HepG2 (cell line): ENCODE data around the gene CEP19. TPM values are rescaled to one million over a fixed set of nuclear protein-coding genes. Genes with fewer than 3 reads are reported as not detected.
A peak's percentile ranks its signal among the peaks of the same experiment; 100 is the strongest.

Source experiments
- AKAP8 ChIP-seq: sonication (generic); formaldehyde crosslinking; IDR thresholded peaks from 2 replicates; pipeline ENCODE4 v1.5.1; 2020; ENCODE audit warnings: mild to moderate bottlenecking, missing genetic modification reagents
- ATF7 ChIP-seq, 2 experiments: fragments of 450-650 bp in 1 of 2; sonication (generic) in 1 of 2; formaldehyde crosslinking in 1 of 2; IDR thresholded peaks; 2 replicates each; pipeline versions ENCODE4 v1.4.0 to v1.6.1; 2016 to 2020; ENCODE audit warnings: antibody characterized with exemption in 1 of 2, mild to moderate bottlenecking in 1 of 2, missing genetic modification reagents in 1 of 2
- ATRX ChIP-seq: sonication (generic); formaldehyde crosslinking; IDR thresholded peaks from 2 replicates; pipeline ENCODE4 v1.4.0; 2020; ENCODE audit warnings: missing genetic modification reagents, borderline replicate concordance
- CENPX ChIP-seq: sonication (generic); formaldehyde crosslinking; IDR thresholded peaks from 2 replicates; pipeline ENCODE4 v1.9.0; 2021; ENCODE audit warnings: mild to moderate bottlenecking, missing genetic modification reagents, moderate library complexity
- JUND ChIP-seq: sonication (generic); formaldehyde crosslinking; IDR thresholded peaks from 2 replicates; pipeline ENCODE4 v1.8.0; 2022; ENCODE audit warnings: mild to moderate bottlenecking, missing genetic modification reagents
- KMT2B ChIP-seq: IDR thresholded peaks from 2 replicates; pipeline ENCODE4 v1.6.1; 2016; ENCODE audit warnings: missing genetic modification reagents, missing compliant biosample characterization
- NR2F6 ChIP-seq, 2 experiments: IDR thresholded peaks; 2 replicates each; pipeline ENCODE4 v1.6.1; 2016; ENCODE audit warnings: antibody characterized with exemption in 1 of 2, mild to moderate bottlenecking in 1 of 2
- POLR2A ChIP-seq, 2 experiments: IDR thresholded peaks; 2 replicates each; pipeline ENCODE4 v1.6.1; 2011; ENCODE audit warnings: low read depth in 2 of 2, low read length in 2 of 2, mild to moderate bottlenecking in 1 of 2, moderate library complexity in 1 of 2; ENCODE audit not compliant: insufficient read depth in 1 of 2
- TAF15 ChIP-seq: fragments of 200-400 bp; formaldehyde crosslinking; IDR thresholded peaks from one replicate; pipeline ENCODE4 v1.6.1; 2018; ENCODE audit warnings: mild to moderate bottlenecking, low read depth, low read length; ENCODE audit not compliant: poor library complexity, severe bottlenecking
- ZBTB38 ChIP-seq: sonication (generic); formaldehyde crosslinking; IDR thresholded peaks from 2 replicates; pipeline ENCODE4 v1.5.1; 2020; ENCODE audit warnings: mild to moderate bottlenecking, missing genetic modification reagents
- ZKSCAN5 ChIP-seq: sonication (generic); formaldehyde crosslinking; IDR thresholded peaks from 2 replicates; pipeline ENCODE4 v1.5.1; 2020; ENCODE audit warnings: mild to moderate bottlenecking, missing genetic modification reagents
- ZNF251 ChIP-seq: sonication (generic); formaldehyde crosslinking; IDR thresholded peaks from 2 replicates; pipeline ENCODE4 v1.9.0; 2021; ENCODE audit warnings: mild to moderate bottlenecking, missing genetic modification reagents
- ZNF282 ChIP-seq: fragments of 450-650 bp; IDR thresholded peaks from 2 replicates; pipeline ENCODE4 v1.6.1; 2018; ENCODE audit not compliant: partially characterized antibody
- ZNF558 ChIP-seq: sonication (generic); formaldehyde crosslinking; IDR thresholded peaks from 2 replicates; pipeline ENCODE4 v1.9.0; 2022; ENCODE audit warnings: mild to moderate bottlenecking, missing genetic modification reagents, borderline replicate concordance
- ZSCAN31 ChIP-seq: sonication (generic); formaldehyde crosslinking; IDR thresholded peaks from 2 replicates; pipeline ENCODE4 v1.5.0; 2020; ENCODE audit warnings: low read depth, mild to moderate bottlenecking, missing genetic modification reagents
- polyA plus RNA-seq, 8 experiments: library from polyadenylated mRNA; depleted of rRNA in 3 of 8; stranded (reverse) in 7 of 8; unstranded in 1 of 8; fragments of >200 nt; fragmentation: Illumina TruSeq in 4 of 8; extraction: Trizol in 4 of 8; gene quantifications; 2 replicates each; pipeline versions ENCODE4 v1.2.1 to v1.2.3, GENCODE V29; 2011 to 2016; ENCODE audit warnings: low read depth in 4 of 8, missing spikeins in 1 of 8, mixed read lengths in 1 of 8; ENCODE audit not compliant: insufficient read depth in 1 of 8
- total RNA-seq, 5 experiments: library from RNA; depleted of rRNA; stranded (reverse); fragments of >200 nt; fragmentation: Illumina TruSeq; extraction: Trizol; gene quantifications; 2 replicates each; pipeline ENCODE4 v1.2.3, GENCODE V29; 2016; ENCODE audit warnings: low read depth in 1 of 5
- TF ChIP-seq, protein P1 (sequence below): sonication (generic); formaldehyde crosslinking; IDR thresholded peaks from 2 replicates; pipeline ENCODE4 v1.8.1; 2023; ENCODE audit warnings: mild to moderate bottlenecking, inconsistent platforms, moderate library complexity, missing genetic modification reagents, borderline replicate concordance
- TF ChIP-seq, protein P2 (sequence below): sonication (generic); formaldehyde crosslinking; IDR thresholded peaks from 2 replicates; pipeline ENCODE4 v1.4.0; 2020; ENCODE audit warnings: missing genetic modification reagents
- TF ChIP-seq, protein P3 (sequence below): sonication (generic); formaldehyde crosslinking; IDR thresholded peaks from 2 replicates; pipeline ENCODE4 v1.4.0; 2020; ENCODE audit warnings: missing genetic modification reagents

Gene CEP19
- total and polyA plus RNA-seq, 2 of the 13 experiments (the other 11 are each of a cell fraction or from before 2014, with no cell fraction given) = 0.48 to 1.2 TPM

DNA sequence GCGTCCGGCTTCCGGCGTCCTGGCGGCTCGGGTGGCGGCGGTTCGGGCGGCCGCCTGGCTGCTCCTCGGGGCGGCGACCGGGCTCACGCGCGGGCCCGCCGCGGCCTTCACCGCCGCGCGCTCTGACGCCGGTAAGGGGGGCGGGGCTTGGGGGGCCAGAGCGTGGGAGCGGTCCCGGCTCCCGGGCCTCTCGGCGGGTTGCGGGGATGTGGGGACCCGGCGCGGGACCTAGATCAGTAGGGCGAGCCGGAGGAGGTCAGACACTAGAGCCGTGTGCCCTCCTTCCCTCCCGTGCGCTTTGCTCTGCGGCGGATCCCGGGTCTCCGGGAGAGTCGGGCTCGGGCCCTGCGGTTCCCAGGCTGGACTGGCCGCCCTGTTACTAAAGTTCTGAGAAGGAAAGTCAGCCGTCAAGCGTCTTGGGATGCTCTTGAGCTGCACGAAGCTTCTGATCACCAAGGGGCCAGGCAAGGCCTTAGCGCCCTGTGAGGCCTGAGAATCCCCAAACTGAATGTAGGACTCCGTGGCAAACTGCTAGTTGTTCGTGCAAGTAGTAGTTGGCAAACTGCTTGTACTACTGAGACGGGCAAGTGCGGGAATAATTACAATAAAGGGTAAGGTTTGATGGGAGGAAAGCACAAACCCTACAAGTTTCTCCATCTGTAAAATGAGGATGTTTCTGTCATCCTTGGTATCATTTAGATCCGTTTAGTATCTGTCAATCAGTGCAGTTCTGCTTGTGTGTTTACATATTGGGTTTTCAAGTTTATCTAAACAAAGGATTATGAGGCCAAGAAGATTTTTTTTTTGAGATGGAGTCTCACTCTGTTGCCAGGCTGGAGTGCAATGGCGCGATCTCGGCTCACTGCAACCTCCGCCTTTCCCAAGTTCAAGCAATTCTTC, 714 bp upstream of the CEP19 start (continued):
- TF ChIP-seq TAF15 = no peak
- no peak for TF ChIP-seq JUND
- TF ChIP-seq ATRX (CRISPR knock-in tag) = no peak
- no peak for TF ChIP-seq ZKSCAN5 (CRISPR knock-in tag)
- TF ChIP-seq ZNF251 (CRISPR knock-in tag) = no peak
- peak; percentile 22; the same call in 1 of the 2 replicates for TF ChIP-seq ZSCAN31 (CRISPR knock-in tag)
- TF ChIP-seq, protein P1, sequence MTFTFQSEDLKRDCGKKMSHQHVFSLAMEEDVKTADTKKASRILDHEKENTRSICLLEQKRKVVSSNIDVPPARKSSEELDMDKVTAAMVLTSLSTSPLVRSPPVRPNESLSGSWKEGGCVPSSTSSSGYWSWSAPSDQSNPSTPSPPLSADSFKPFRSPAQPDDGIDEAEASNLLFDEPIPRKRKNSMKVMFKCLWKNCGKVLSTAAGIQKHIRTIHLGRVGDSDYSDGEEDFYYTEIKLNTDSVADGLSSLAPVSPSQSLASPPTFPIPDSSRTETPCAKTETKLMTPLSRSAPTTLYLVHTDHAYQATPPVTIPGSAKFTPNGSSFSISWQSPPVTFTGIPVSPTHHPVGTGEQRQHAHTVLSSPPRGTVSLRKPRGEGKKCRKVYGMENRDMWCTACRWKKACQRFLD (CRISPR knock-in tag) = no peak
- 0 out of 2 replicates have a peak, but pooled peaks have one; percentile 15 for TF ChIP-seq ZNF558 (CRISPR knock-in tag)
- TF ChIP-seq AKAP8 (CRISPR knock-in tag) = no peak
- TF ChIP-seq ATF7 (IDR thresholded peaks at IDR 0.05) = no peak
- TF ChIP-seq ATF7 (CRISPR knock-in tag; IDR thresholded peaks at IDR 0.05) = no peak
- no peak for TF ChIP-seq NR2F6 (IDR thresholded peaks at IDR 0.05)
- no peak for TF ChIP-seq NR2F6 (CRISPR knock-in tag; IDR thresholded peaks at IDR 0.05)
- TF ChIP-seq, protein P2, sequence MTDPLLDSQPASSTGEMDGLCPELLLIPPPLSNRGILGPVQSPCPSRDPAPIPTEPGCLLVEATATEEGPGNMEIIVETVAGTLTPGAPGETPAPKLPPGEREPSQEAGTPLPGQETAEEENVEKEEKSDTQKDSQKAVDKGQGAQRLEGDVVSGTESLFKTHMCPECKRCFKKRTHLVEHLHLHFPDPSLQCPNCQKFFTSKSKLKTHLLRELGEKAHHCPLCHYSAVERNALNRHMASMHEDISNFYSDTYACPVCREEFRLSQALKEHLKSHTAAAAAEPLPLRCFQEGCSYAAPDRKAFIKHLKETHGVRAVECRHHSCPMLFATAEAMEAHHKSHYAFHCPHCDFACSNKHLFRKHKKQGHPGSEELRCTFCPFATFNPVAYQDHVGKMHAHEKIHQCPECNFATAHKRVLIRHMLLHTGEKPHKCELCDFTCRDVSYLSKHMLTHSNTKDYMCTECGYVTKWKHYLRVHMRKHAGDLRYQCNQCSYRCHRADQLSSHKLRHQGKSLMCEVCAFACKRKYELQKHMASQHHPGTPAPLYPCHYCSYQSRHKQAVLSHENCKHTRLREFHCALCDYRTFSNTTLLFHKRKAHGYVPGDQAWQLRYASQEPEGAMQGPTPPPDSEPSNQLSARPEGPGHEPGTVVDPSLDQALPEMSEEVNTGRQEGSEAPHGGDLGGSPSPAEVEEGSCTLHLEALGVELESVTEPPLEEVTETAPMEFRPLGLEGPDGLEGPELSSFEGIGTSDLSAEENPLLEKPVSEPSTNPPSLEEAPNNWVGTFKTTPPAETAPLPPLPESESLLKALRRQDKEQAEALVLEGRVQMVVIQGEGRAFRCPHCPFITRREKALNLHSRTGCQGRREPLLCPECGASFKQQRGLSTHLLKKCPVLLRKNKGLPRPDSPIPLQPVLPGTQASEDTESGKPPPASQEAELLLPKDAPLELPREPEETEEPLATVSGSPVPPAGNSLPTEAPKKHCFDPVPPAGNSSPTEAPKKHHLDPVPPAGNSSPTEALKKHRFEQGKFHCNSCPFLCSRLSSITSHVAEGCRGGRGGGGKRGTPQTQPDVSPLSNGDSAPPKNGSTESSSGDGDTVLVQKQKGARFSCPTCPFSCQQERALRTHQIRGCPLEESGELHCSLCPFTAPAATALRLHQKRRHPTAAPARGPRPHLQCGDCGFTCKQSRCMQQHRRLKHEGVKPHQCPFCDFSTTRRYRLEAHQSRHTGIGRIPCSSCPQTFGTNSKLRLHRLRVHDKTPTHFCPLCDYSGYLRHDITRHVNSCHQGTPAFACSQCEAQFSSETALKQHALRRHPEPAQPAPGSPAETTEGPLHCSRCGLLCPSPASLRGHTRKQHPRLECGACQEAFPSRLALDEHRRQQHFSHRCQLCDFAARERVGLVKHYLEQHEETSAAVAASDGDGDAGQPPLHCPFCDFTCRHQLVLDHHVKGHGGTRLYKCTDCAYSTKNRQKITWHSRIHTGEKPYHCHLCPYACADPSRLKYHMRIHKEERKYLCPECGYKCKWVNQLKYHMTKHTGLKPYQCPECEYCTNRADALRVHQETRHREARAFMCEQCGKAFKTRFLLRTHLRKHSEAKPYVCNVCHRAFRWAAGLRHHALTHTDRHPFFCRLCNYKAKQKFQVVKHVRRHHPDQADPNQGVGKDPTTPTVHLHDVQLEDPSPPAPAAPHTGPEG (CRISPR knock-in tag) = peak; percentile 45; the same call in 1 of the 2 replicates
- TF ChIP-seq KMT2B (CRISPR knock-in tag) = peak; percentile 9; the same call in 1 of the 2 replicates
- no peak for TF ChIP-seq POLR2A (IDR thresholded peaks at IDR 0.05; ENCODE audit: insufficient read depth in 1 of 2, low read depth in 2 of 2, low read length in 2 of 2)
- no peak for TF ChIP-seq CENPX (CRISPR knock-in tag)
- no peak for TF ChIP-seq ZBTB38 (CRISPR knock-in tag)
- TF ChIP-seq ZNF282 = no peak
- TF ChIP-seq, protein P3, sequence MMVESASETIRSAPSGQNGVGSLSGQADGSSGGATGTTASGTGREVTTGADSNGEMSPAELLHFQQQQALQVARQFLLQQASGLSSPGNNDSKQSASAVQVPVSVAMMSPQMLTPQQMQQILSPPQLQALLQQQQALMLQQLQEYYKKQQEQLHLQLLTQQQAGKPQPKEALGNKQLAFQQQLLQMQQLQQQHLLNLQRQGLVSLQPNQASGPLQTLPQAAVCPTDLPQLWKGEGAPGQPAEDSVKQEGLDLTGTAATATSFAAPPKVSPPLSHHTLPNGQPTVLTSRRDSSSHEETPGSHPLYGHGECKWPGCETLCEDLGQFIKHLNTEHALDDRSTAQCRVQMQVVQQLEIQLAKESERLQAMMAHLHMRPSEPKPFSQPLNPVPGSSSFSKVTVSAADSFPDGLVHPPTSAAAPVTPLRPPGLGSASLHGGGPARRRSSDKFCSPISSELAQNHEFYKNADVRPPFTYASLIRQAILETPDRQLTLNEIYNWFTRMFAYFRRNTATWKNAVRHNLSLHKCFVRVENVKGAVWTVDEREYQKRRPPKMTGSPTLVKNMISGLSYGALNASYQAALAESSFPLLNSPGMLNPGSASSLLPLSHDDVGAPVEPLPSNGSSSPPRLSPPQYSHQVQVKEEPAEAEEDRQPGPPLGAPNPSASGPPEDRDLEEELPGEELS (CRISPR knock-in tag) = no peak
